BE2C (cell line): ENCODE data around the gene CLDN20. TPM values are rescaled to one million over a fixed set of nuclear protein-coding genes. Genes with fewer than 3 reads are reported as not detected.
"Not testable (repeated sequence)": the region's sequence is repeated elsewhere in the genome, so short reads cannot be mapped to it uniquely, and the experiment has no call there.

Experiments
- DNase-seq: peaks from one replicate; pipeline ENCODE4 v3.0.0-alpha.2; 2020
- H3K27me3 ChIP-seq: fragments of 250-450 bp; sonication (Bioruptor Pico); 2 replicates; pipeline ENCODE4 v1.5.1; 2020; ENCODE audit warnings: mild to moderate bottlenecking
- H3K36me3 ChIP-seq: fragments of 250-450 bp; sonication (Bioruptor Pico); 2 replicates; pipeline ENCODE4 v1.5.1; 2020; ENCODE audit warnings: mild to moderate bottlenecking
- H3K4me1 ChIP-seq: fragments of 250-450 bp; sonication (Bioruptor Pico); 2 replicates; pipeline ENCODE4 v1.5.1; 2020
- H3K4me3 ChIP-seq: 2 replicates; pipeline ENCODE4 v1.5.1; 2011; ENCODE audit warnings: low read depth, low read length
- H3K9me3 ChIP-seq: fragments of 250-450 bp; sonication (Bioruptor Pico); 2 replicates; pipeline ENCODE4 v1.5.1; 2020
- polyA plus RNA-seq: library from polyadenylated mRNA; unstranded; fragments of >200 nt; gene quantifications from one replicate; pipeline ENCODE4 v1.2.1, GENCODE V29; 2012; ENCODE audit warnings: low read depth, missing spikeins; ENCODE audit not compliant: insufficient read length, insufficient read depth
- TF ChIP-seq, protein P1 (sequence below): IDR thresholded peaks from 2 replicates; pipeline ENCODE4 v1.5.1; 2012; ENCODE audit warnings: mild to moderate bottlenecking, low read depth, low read length

CLDN20 gene, protein sequence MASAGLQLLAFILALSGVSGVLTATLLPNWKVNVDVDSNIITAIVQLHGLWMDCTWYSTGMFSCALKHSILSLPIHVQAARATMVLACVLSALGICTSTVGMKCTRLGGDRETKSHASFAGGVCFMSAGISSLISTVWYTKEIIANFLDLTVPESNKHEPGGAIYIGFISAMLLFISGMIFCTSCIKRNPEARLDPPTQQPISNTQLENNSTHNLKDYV
- 0.97 TPM for polyA plus RNA-seq

DNA sequence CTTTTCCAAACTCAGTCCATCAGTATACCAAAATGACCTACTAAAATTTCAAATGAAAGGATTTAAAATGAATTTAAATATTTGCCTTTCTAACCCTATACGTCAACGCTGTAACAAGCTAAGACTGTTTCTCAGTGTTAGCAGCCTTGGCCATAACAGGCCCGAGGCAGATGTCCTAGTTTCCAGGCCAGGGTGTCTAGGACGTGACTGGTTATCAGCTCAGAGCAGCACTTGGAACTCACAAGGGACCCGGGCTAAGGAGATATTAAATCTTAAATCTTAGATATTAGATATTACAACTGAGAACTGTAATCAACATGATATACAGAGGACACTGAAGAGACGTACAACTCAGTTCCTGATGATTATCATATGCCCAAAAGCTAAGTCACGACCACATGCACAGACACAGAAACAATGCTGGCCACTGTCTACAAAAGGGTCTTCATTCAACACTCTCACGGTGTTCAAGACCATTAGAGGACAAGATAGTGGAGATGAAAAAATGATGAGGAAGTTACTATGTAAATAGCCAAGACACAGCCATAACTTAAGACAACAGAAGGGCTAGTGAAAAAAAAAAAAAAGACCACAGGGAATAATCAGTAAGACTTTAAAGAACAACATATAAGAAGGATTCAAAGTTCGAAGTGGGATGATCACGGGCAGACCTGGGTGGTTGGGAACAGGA lies at the start of gene CLDN20:
TSS of gene CLDN20 (plus strand) at position 641 of the 691 bp plus-strand sequence. CDS start 11,707 bp downstream, outside the sequence.
- H3K4me3 ChIP-seq = no peak within 1 kb of the TSS
- no peak for DNase-seq
- TF ChIP-seq, protein P1, sequence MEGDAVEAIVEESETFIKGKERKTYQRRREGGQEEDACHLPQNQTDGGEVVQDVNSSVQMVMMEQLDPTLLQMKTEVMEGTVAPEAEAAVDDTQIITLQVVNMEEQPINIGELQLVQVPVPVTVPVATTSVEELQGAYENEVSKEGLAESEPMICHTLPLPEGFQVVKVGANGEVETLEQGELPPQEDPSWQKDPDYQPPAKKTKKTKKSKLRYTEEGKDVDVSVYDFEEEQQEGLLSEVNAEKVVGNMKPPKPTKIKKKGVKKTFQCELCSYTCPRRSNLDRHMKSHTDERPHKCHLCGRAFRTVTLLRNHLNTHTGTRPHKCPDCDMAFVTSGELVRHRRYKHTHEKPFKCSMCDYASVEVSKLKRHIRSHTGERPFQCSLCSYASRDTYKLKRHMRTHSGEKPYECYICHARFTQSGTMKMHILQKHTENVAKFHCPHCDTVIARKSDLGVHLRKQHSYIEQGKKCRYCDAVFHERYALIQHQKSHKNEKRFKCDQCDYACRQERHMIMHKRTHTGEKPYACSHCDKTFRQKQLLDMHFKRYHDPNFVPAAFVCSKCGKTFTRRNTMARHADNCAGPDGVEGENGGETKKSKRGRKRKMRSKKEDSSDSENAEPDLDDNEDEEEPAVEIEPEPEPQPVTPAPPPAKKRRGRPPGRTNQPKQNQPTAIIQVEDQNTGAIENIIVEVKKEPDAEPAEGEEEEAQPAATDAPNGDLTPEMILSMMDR = no peak
- H3K9me3 ChIP-seq = no peaks in the 10 kb centered on the region
- H3K27me3 ChIP-seq = no peaks in the 10 kb centered on the region
- peaks cover 28% of the 10 kb centered on the region for H3K36me3 ChIP-seq
- H3K4me1 ChIP-seq = peaks cover 16% of the 10 kb centered on the region

DNA sequence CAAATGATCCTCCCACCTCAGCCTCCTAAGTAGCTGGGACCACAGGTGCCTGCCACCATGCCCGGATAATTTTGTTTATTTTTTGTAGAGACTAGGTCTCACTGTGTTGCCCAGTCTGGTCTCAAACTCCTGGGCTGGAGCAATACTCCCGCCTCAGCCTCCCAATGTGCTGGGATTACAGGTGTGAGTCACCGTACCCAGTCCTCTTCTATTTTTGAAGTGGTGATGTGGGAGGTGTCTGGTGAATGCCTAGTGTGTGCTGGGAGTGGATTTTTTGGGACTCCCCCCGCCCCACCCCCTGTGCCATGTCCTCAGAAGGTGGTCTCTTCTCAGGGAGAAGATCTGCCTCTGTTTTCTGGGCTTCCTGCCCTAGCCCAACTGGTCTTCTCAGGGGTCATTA lies 47.9 kb upstream of the CLDN20 start:
- H3K36me3 ChIP-seq = no peaks in the 10 kb centered on the region
- no peak overlapping the region for H3K4me3 ChIP-seq
- TF ChIP-seq, protein P1 = no peak
- no peak for DNase-seq
- no peaks in the 10 kb centered on the region for H3K4me1 ChIP-seq
- H3K27me3 ChIP-seq = no peaks in the 10 kb centered on the region
- H3K9me3 ChIP-seq = no peaks in the 10 kb centered on the region

DNA sequence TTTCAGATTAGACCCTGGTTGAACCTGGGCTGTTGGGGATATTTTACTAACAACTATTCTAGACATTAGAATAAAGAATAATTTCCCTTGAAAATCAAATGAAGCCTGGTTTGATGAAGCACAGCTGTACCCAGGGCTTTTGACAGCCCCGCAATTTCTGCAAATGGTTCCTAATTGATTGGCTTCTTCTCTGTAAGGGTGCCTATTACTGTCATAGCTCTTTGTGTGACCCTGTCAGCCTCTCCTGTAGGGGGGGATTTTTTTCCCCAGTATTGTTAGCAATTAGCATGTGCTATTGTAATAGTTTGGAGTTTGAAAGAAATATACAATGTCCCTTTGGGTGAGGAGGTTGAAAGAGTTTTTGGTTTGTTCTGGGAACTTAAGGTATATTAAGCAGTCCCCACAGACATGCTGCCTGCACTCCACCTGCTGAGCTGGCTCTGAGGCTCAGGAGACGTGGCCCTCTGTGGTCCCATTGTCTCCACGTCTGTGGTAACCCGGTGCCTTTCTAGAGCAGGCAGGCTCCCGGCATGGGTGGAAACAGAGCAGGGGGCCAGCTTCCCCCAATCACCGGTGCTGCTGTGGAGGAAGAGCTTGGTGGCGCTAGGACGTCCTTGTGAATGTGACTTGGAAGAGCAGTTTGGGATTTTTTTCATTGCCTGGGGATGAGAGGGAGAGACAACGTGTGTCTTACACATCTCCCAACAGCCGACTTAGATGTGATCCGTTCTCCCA lies 47.3 kb upstream of the CLDN20 start:
- DNase-seq = no peak
- Histone ChIP-seq H3K9me3 (no peaks in the 10 kb centered on the region), H3K4me3 (no peak overlapping the region), H3K4me1 (no peaks in the 10 kb centered on the region), H3K27me3 (no peaks in the 10 kb centered on the region), H3K36me3 (no peaks in the 10 kb centered on the region)
- TF ChIP-seq, protein P1 = no peak

DNA sequence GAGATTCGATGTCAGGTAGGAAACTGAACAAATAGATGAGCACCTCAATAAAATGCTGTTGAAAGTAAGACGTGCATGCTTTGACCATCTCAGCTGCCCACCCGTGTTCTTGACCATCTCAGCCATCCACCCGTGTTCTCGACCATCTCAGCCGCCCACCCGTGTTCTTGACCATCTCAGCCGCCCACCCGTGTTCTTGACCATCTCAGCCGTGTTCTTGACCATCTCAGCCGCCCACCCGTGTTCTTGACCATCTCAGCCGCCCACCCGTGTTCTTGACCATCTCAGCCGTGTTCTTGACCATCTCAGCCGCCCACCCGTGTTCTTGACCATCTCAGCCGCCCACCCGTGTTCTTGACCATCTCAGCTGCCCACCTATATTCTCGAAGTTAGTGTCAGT lies 45.1 kb upstream of the CLDN20 start:
- not testable (repeated sequence) for H3K9me3 ChIP-seq, H3K27me3 ChIP-seq, H3K4me1 ChIP-seq, DNase-seq, H3K36me3 ChIP-seq, H3K4me3 ChIP-seq

DNA sequence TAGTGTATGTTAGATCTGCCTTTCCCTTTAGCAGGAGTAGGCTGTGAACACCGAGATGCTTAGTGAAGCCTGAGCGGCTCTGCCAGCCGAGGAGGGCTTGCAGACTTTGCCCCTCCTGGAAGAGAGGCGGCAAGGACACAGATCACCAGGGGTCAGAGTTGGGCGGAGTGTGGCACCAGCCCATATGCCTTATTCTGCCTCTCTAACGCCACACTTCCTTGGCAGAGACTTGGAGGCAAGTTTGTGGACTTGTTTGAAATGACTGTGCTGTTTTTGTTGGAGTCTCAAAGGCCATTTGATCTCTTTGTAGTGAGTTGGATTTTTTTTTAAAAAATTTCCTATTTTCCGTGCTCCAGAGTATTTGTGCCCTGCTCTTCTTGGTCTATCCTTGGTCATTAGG lies 44.5 kb upstream of the CLDN20 start:
- no peaks in the 10 kb centered on the region for H3K9me3 ChIP-seq
- H3K27me3 ChIP-seq = no peaks in the 10 kb centered on the region
- H3K4me3 ChIP-seq = no peak overlapping the region
- DNase-seq = no peak
- no peaks in the 10 kb centered on the region for H3K36me3 ChIP-seq
- TF ChIP-seq, protein P1 = no peak
- no peaks in the 10 kb centered on the region for H3K4me1 ChIP-seq

DNA sequence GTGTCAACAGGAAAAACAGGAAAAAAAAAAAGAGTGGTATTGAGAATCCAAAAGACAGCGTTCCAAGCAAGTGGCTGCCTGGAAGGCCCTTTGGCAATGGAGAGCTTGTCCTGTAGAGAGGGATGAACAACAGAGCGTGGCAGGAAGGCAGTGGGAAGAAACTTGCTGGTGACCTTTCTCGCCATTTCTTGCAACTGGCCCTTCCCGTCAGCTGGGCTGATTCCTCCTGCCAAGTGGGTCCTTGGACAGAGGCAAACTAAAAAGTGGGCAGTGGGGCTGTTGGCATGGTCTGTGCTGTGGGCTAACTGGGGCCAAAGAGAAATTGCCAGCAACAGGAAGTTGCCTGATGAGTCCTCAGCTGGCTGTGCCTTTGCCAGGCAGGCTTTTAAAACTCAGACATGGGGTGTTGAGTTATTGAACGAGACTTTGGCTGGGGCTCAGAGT lies 43.9 kb upstream of the CLDN20 start:
- Histone ChIP-seq H3K36me3 (no peaks in the 10 kb centered on the region), H3K4me3 (no peak overlapping the region), H3K9me3 (no peaks in the 10 kb centered on the region), H3K27me3 (no peaks in the 10 kb centered on the region), H3K4me1 (no peaks in the 10 kb centered on the region)
- TF ChIP-seq, protein P1 = no peak
- no peak for DNase-seq
